Cerebellar cortex (tissue), 1 donor: ENCODE measurements around the gene ELOF1.
"Not testable (repeated sequence)": the region's sequence is repeated elsewhere in the genome, so short reads cannot be mapped to it uniquely, and the experiment has no call there.

ENCODE experiments used
- DNase-seq: peaks from one replicate; pipeline ENCODE4 v3.0.0-alpha.2; 2015; ENCODE audit warnings: low spot score

The ELOF1 gene

DNA sequence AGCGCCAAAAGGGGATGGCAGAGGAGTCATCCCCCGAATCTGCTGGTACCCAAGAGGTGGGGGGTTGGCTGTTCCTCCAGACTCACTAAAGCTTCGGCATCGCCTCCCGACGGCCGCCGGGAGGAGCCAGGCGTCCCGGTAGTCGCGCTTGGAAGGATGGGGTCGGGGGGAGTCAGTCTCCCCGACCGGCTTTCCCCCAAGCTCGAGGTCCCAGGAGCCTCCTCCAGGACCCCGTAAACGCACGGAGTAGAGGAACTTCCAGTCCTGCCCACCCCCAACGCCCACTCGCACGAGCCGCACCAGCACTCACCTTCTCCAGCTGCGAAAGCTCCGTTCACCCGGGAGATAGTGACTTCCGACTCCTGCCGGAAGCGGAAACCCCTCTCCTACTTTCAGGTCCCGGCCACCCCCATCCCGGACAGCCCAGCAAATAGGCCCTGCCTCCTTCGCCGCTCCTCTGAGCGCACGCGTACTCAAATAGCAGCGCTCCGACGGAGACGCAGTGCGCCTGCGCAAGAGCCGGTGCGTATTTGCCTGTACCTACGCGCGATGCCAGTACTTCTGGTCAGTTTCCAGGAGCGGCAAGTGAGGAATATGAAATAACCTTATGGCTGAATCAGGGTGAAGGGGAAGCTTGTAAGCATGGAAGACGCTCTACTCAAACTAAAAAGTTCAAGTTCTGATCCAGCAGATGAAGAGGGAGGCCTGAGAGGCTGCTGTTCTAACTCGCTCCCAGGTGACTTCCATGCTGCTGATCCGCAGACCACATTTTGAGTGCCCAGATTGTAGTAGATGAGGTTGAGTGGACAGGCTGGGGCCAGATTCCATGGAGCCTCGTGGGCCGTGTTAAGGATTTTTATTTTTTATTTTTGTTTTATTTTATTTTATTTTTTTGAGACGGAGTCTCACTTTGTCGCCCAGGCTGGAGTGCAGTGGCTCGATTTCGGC, at the start of gene ELOF1:
Gene ELOF1, minus strand, starts transcription at position 350 of the 948 bp plus-strand sequence. CDS start 4,883 bp downstream, outside the sequence.
- DNase-seq, result peak; percentile 99

DNA sequence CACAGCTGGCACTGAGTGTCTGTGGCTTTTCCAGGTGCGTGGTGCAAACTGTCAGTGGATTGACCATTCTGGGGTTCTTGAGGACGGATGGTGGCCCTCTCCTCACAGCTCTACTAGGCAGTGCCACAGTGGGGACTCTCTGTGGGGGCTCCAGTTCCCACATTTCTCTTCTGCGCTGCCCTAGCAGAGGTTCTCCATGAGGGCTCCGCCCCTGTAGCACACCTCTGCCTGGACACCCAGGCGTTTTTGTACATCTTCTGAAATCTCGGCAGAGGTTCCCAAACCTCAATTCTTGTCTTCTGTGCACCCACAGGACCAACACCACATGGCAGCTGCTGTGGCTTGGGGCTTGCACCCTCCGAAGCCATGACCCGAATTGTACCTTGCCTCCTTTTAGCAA, 47.5 kb upstream of the ELOF1 start:
- no peak for DNase-seq

DNA sequence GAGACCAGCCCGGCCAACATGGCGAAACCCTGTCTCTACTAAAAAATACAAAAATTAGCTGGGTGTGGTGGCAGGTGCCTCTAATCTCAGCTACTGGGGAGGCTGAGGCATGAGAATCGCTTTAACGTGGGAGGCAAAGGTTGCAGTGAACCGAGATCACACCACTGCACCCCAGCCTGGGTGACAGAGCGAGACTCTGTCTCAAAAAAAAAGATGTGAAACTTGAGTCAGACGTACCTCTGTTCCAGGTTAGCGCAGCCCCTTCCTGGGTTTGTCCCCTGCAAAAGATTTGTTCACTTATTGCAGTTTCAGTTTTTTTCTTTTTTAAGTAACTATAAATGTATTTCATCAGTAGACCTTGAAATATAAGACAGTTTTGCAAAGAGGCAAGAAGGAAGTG, 40.7 kb upstream of the ELOF1 start:
- not testable (repeated sequence) for DNase-seq

DNA sequence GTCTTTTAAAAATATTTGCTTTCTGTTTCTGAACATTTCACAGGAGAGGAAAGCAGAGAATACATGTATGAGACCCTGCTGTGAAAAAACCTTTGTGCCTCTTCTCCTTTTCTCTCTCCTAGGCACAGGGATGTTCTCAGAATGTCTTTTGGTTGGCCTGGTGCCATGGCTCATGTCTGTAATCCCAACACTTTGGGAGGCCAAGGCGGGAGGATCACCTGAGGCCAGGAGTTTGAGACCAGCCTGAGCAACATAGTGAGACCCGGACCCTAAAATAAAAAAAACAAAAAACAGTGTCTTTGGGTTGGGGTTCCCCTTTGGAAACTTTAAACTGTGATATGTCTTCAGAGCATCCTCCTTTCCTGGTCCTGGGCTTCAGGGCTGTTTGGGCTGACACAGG, 39.7 kb upstream of the ELOF1 start:
- no peak for DNase-seq

DNA sequence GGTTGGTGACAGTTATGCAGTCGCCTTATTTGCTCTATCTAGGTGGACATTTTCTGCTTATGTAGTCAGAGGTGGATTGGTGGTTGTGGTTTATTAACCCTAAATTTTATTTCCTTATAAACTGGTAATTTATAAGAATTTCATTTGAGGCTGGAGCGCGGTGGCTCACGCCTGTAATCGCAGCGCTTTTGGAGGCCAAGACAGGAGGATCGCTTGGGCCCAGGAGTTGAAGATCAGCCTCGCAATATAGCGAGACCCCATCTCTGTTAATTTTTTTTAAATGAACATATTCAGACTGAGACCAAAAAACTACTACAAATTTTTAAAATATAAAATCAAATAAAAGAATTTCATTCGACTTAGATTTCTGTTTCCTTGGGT, 39.1 kb upstream of the ELOF1 start:
- DNase-seq, result no peak

DNA sequence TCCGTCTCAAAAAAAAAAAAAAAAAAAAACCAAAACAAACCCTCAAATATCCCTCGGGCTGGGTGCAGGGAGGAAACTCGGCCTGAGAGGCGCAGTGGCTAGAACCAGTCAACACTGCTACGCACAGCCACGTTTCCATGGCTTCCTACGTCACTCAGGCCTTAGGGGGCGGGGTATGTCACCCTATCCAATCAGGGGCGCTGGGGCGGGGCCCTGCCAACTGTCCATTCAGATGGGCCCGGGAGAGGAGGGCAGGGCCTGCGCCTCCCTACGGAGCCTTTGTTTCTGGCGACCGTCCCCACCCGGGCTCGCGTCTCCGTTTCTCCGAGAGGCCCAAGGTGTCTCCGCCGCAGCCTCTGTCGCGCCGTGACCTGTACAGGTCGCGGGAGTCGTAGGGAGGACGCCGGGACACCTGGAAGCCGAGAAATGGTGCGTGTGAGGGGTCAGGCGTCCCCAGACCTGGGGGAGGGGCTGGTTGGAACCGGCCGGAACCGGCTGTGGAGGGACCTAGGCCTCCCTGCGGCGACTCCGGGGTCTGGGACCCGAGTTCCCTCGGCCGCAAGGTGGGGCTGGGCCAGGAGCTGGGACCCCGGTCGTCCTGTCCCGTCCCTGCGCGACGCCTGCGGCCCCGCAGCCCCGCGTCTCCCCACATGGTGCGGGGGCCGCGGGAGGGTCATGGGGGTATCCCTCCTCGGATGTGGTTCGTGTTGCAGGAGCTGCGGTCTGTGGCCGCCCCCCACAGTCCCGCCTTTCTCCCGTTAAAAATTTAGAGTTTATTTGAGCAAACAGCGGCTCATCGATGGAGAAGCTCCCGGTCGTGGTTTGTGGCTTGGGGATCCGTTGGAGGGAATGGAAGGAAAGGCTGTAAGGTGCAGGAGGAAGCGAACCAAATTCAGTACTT, 38.4 kb upstream of the ELOF1 start, which contains the start of gene ZNF627:
Gene ZNF627, plus strand, starts transcription at position 282 of the 901 bp plus-strand sequence. Its CDS starts 145 bp downstream, at position 427.
- peak; percentile 99 for DNase-seq

DNA sequence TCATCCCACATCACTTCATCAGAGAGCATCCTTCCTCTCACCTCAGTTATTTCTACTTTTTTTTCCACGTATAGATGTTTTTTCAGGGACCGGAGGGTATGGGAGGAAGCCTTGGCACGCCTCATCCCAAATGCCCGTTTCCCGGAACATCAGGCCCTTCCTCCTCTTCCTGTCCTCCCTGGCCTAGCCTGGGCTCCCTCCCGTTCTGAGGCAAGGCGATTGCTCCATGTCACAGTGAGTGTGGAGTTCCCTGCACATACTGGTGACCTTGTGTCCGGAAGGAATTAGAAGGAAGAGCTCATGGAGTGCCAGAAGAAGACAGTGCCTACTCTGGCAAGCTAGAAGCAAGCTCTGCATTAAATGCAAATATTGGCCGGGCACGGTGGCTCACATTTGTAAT, 37.1 kb upstream of the ELOF1 start:
- DNase-seq, result no peak

DNA sequence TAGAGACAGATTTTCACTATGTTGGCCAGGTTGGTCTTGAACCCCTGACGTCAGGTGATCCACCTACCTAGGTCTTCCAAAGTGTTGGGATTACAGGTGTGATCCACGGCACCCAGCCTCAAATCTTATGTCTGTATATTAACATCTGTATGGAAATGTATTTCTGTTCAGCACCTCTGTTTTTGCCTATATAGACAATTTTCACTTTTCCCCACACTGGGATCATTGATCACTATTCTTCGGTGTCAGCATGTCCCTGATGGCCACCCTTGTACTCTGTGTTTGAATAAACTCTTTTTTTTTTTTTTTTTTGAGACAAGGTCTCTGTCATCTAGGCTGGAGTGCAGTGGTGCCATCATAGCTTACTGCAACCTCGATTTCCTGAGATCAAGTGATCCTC, 35.1 kb upstream of the ELOF1 start:
- DNase-seq, result no peak

DNA sequence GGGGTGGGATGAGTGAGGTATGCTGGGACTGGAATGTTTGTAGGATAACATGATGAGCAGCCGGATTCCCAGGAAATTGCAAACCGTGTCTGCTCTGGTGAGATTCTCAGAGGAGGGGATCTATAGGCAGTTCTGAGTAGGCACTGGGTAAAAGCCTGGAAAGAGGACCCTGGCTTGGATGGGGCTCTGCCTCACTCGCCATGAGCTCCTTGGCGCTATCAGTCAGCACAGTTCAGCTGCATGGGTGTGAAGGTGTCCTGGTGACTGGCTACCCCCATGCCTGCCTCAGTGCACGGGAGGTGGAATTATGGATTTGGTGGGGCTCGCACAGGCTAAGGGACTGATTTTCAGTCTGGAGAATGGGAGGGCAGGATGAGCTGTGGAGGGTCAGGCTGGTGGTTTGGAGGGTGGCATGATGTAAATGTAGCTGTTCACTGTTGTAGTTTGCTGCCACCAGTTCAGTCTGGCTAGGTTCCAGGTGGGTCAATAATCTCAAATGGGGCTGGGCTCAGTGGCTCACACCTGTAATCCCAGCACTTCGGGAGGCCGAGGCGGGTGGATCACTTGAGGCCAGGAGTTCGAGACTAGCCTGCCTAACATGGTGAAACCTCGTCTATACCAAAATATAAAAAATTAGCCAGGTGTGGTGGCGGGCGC, 29.1 kb upstream of the ELOF1 start:
- DNase-seq, result no peak

DNA sequence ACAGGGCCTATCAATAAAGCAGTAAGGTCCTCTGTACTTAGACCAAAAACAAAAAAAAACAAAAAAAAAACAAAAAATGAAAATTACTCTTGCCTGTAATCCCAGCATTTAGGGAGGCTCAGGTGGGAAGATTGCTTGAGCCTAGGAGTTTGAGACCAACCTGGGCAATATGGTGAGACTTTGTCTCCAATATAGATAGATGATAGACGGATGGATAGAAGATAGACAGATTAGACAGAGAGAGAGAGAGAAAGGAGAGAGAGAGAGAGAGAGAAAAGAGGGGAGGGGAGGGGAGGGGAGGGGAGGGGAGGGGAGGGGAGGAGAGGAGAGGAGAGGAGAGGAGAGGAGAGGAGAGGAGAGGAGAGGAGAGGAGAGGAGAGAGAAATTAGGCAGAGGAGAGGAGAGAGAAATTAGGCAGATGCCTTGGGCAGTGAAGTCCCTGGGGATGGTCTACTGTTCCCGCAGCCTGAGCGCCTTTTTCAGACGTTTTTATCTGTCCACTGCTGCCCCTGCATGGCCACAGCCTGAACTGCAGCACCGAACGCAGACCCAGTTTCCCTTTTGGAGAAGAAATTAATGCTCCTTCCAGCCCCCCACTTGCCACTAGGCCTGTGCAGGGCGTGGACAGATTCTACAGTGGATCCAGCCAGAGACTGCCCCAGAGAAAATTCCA, 28.4 kb upstream of the ELOF1 start:
- DNase-seq, result peak; percentile 79

DNA sequence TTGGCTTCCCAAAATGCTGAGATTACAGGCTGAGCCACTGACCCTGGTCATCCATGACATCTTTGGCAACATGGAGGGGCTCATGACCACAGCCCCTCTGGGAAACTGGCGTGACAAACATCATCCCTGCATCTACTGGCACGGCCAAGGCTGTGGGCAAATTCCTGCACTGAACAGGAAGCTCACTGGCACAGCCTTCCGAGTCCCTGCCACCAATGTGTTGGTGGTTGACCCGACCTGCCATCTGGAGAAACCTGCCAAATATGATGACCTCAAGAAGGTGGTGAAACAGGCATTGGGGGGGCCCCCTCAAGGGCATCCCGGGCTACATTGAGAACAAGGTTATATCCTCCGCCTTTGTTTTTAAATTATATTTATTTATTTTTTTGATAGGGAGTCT, 27.3 kb upstream of the ELOF1 start:
- no peak for DNase-seq

DNA sequence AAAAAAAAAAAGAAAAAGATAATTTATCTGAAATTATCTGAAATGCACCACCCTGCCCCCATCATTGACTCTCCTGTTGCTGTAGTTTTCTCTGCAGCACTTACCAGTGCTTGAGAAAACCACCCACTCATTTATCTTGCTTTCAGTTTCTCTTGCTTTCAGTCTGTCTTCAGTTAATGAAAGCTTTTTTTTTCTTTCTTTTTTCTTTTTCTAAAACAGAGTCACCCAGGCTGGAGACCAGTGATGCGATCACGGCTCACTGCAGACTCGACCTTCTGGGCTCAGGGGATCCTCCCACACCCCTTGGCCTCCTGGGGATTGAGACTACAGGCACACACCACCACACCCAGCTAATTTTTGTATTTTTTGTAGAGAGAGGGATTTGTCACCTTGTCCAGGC, 22.7 kb upstream of the ELOF1 start:
- DNase-seq, result no peak

DNA sequence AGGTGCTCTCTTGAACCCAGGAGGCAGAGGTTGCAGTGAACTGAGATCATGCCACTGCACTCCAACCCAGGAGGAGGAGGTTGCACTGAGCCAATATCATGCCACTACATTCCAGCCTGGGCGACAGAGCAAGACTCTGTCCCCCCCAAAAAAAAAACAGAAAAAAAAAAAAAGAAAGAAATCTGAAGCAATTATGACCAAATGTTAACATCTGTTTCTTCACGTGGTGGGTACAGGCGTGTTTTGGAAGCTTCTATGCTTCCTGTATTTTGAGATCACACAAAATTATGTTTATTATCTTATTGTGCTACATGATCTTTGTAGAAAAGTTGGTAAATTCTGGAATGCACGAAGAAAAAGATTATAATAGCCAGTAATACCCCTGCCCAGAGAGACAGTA, 21.1 kb upstream of the ELOF1 start:
- no peak for DNase-seq

DNA sequence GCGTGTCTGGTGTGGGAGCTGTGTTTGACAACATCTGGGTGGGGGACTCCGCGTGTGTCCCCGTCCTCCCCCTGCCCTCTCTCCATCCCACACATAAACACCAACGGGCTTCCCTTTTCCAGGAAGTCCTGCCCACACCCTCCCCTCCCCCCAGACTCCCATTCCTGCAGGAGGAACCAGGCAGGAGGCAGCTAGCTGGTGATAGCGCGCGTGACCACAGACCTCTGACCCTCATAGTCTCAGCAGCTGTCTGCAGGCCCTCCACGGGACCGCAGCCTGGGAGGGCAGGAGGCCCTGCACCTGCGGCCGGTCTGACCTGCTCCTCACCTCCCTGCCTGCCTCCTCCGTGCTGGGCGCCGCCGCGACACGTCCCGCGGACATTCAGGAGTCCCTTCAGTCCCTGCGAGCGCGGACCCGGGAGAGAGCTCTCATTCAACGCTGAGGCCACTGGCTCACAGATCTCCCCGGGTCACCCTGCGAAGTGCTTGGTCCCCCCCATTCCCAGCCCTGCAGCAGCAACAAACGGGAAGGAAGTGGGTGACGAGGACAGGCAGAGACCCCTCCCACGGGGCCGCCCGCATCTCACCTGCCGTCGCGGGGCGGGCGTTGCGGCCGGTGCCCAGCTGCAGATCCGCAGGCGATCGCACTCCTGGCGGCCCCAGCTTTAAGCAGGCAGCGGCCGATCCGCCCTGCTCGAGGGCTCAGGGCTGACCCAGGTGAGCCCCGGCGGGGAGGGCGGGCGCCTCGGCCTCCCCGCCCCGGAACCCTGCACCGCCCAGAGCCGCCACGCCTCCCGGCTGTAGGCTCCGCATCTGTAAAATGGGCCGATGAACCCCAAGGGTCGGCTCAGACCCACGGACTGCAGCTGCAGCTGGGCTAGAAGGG, 19.5 kb upstream of the ELOF1 start:
- DNase-seq, result no peak

DNA sequence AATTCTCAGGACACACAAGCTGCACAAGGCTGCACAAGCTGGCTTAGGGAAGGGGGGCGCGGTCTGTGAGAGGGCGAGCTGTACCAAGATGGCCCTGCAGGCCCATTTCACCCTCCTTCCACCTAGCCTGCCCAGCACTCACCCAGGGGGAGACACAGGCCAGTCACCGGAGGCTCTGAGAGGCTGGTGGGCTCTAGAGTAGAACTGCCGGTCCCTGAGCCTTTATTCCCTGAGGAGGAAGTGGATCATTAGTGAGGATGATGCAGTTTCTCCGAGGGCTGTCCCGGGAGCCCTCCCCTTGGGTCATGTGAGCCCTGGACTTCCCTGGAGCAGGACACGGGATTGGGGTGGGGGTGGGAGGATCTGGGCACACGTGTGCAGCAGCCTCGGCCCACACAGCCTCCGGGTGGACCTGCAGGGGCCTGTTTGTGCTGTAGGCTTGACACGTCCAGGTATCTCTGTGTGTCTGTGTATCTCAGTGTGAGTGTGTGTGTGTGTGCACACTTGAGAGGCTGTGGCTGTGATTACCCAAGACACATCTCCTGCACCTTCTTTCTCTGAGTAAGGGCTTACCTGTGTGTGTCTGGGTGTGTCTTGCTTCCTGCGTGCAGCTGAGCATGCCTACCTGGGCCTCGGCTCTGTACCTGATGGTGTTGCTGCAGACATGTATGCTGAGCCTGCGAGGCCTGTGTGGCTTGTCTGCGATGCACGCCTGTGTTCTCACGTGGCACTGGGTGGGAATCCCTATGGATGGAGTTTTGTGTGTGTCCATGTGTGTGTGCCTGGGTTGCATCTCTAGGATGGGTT, 18.6 kb upstream of the ELOF1 start, which contains the start of gene ACP5:
Gene ACP5, minus strand, starts transcription at position 195 of the 807 bp plus-strand sequence. CDS start 328 bp downstream, outside the sequence.
- DNase-seq, result no peak

DNA sequence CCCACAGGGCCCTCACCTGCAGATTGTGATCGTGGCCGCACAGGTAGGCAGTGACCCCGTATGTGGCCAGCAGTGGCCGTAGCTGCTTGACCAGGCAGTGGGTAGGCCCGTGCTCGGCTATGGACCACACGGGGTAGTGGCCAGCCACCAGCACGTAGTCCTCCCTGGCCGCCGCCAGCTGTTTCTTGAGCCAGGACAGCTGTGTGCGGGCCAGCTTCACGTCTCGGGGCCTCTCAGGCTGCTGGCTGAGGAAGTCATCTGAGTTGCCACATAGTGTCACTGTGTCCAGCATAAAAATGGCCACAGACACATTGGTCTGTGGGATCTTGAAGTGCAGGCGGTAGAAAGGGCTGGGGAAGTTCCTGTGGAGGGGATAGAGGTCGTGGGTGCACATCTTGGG, 17.2 kb upstream of the ELOF1 start:
- DNase-seq, result no peak

DNA sequence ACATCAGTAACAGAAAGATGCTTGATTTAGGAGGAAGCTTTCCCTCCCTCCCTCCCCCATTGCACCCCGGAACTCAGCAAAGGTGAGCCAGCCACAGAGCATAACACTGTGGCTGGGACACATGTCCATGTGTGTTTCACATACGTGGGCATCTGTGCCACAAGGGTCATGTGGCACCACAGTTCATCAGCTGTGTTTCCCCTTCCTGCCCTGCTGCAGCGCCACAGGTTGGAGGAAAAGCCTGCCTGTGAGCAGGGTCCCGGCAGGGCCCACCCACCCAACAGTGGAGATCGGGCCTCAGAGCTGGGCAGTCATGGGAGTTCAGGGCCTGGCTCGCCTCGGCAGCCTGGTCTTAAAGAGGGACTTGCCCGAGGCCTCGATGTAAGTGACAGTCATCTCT, 15.7 kb upstream of the ELOF1 start:
- no peak for DNase-seq

DNA sequence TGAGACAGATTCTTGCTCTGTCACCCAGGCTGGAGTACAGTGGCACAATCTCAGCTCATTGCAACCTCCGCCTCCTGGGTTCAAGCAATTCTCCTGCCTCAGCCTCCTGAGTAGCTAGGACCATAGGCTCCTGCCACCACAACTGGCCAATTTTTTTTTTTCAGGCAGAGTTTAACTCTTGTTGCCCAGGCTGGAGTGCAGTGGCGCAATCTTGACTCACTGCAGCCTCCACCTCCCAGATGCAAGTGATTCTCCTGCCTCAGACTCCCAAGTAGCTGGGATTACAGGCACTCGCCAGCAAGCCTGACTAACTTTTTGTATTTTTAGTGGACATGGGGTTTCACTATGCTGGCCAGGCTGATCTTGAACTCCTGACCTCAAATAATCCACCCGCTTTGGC, 14.7 kb upstream of the ELOF1 start:
- not testable (repeated sequence) for DNase-seq

DNA sequence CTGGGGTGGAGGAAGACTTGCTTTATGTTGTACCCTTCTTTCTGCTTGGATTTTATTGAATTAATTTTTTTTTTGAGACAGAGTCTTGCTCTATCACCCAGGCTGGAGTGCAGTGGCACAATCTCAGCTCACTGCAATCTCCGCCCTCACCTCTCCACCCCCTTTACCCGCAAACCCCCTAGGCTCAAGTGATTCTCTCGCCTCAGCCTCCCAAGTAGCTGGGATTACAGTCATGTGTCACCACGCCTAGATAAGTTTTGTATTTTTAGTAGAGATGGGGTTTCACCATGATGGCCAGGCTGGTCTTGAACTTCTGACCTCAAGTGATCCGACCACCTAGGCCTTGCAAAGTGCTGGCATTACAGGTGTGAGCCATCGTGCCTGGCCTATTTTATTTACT, 14.3 kb upstream of the ELOF1 start:
- not testable (repeated sequence) for DNase-seq

DNA sequence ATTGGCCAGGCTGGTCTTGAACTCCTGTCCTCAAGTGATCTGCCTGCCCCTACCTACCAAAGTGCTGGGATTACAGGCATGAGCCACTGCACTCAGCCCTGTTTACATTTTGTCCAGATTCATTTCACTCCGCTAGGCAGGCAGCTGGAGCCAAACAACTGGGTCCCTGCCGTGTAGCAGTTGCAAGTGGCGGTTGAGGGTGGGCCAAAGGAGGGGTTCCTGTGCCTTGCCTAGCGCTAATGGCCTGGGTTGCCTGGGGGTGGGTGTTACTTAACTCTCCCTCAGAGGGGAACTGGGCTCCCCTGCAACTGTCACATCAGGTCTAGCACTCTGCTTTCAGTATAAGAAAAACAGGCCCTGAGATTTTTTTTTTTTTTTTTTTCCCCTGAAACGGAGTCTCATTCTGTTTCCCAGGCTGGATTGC, 11.0 kb upstream of the ELOF1 start:
- no peak for DNase-seq
